Stimulated activated CD4-positive, alpha-beta T cell treated with anti-CD3 and anti-CD28 coated beads, Interleukin-15, amount 100 ng/mL, for 1 hour (primary cell): Measurements from ENCODE around the gene TBC1D4.

Experiments used
- DNase-seq, 2 donors: peaks; one replicate each; pipeline ENCODE4 v3.0.0-alpha.2; 2020; ENCODE audit warnings: low read depth in 1 of 2, low spot score in 1 of 2

Gene TBC1D4

GRCh38 chr13:75393839-75394520 is 88.0 kb downstream of the TBC1D4 start:
- no peak for DNase-seq

GRCh38 chr13:75391432-75392100 is 90.4 kb downstream of the TBC1D4 start:
- DNase-seq, result no peak

- no peak for DNase-seq
Measured at GRCh38 chr13:75390229-75390628, 91.7 kb downstream of the TBC1D4 start.

GRCh38 chr13:75385708-75386083 is 96.3 kb downstream of the TBC1D4 start:
- DNase-seq, result no peak

GRCh38 chr13:75384879-75385707 is 96.9 kb downstream of the TBC1D4 start:
- no peak for DNase-seq

GRCh38 chr13:75383064-75383715 is 98.8 kb downstream of the TBC1D4 start:
- no peak for DNase-seq

GRCh38 chr13:75378301-75378700 is 103.7 kb downstream of the TBC1D4 start:
- DNase-seq, result no peak

GRCh38 chr13:75376792-75377402 is 105.1 kb downstream of the TBC1D4 start:
- DNase-seq, result no peak

- no peak for DNase-seq
Measured at GRCh38 chr13:75375329-75375728, 106.6 kb downstream of the TBC1D4 start.

- no peak for DNase-seq
Measured at GRCh38 chr13:75373988-75374387, 108.0 kb downstream of the TBC1D4 start.

GRCh38 chr13:75372923-75373841 is 108.8 kb downstream of the TBC1D4 start:
- DNase-seq, result no peak

GRCh38 chr13:75372517-75372916 is 109.5 kb downstream of the TBC1D4 start:
- no peak for DNase-seq

- DNase-seq, result no peak
Measured at GRCh38 chr13:75371203-75371602, 110.8 kb downstream of the TBC1D4 start.

- DNase-seq, result no peak
Measured at GRCh38 chr13:75370774-75371173, 111.2 kb downstream of the TBC1D4 start.

GRCh38 chr13:75369981-75370380 is 112.0 kb downstream of the TBC1D4 start:
- DNase-seq, result no peak

GRCh38 chr13:75368167-75368566 is 113.8 kb downstream of the TBC1D4 start:
- no peak for DNase-seq

- no peak for DNase-seq
Measured at GRCh38 chr13:75366380-75367280, 115.3 kb downstream of the TBC1D4 start.

GRCh38 chr13:75365724-75366173 is 116.2 kb downstream of the TBC1D4 start:
- DNase-seq, result no peak

GRCh38 chr13:75364131-75364713 is 117.7 kb downstream of the TBC1D4 start:
- no peak for DNase-seq
